H9 (cell line): Measurements from ENCODE around the gene SYCP2L. TPM values are rescaled to one million over a fixed set of nuclear protein-coding genes. Genes with fewer than 3 reads are reported as not detected.
A peak's percentile ranks its signal among the peaks of the same experiment; 100 is the strongest.

ENCODE experiments used
- DNase-seq: peaks from one replicate; pipeline ENCODE4 v3.0.0-alpha.2; 2017
- H2AFZ ChIP-seq: one replicate; pipeline ENCODE4 v1.6.1; 2013; ENCODE audit warnings: mild to moderate bottlenecking, low read length, control low read depth, moderate library complexity
- H2AK5ac ChIP-seq: 2 replicates; pipeline ENCODE4 v1.6.1; 2013; ENCODE audit warnings: low read length, control low read depth, mixed read lengths; ENCODE audit not compliant: insufficient read length
- H2BK120ac ChIP-seq: one replicate; pipeline ENCODE4 v1.6.1; 2013; ENCODE audit warnings: low read depth, mild to moderate bottlenecking, low read length, control low read depth, inconsistent platforms; ENCODE audit not compliant: poor library complexity, severe bottlenecking
- H2BK12ac ChIP-seq: 2 replicates; pipeline ENCODE4 v1.6.1; 2013; ENCODE audit warnings: low read length, control low read depth, mixed read lengths, low read depth; ENCODE audit not compliant: insufficient read length
- H2BK15ac ChIP-seq: 2 replicates; pipeline ENCODE4 v1.6.1; 2013; ENCODE audit warnings: low read depth, low read length, control low read depth
- H2BK20ac ChIP-seq: one replicate; pipeline ENCODE4 v1.6.1; 2013; ENCODE audit warnings: low read depth, mild to moderate bottlenecking, low read length, control low read depth, inconsistent platforms; ENCODE audit not compliant: poor library complexity, severe bottlenecking
- H2BK5ac ChIP-seq: 2 replicates; pipeline ENCODE4 v1.6.1; 2013; ENCODE audit warnings: low read length, control low read depth, mixed read lengths; ENCODE audit not compliant: insufficient read length
- H3K14ac ChIP-seq: 2 replicates; pipeline ENCODE4 v1.6.1; 2013; ENCODE audit warnings: low read length, control low read depth; ENCODE audit not compliant: insufficient read depth
- H3K18ac ChIP-seq: 2 replicates; pipeline ENCODE4 v1.6.1; 2013; ENCODE audit warnings: low read depth, mild to moderate bottlenecking, mixed read lengths, low read length, control low read depth; ENCODE audit not compliant: insufficient read length
- H3K23ac ChIP-seq: 2 replicates; pipeline ENCODE4 v1.6.1; 2013; ENCODE audit warnings: low read length, control low read depth, mixed read lengths, low read depth; ENCODE audit not compliant: insufficient read length
- H3K23me2 ChIP-seq: 2 replicates; pipeline ENCODE4 v1.6.1; 2013; ENCODE audit warnings: low read depth, mild to moderate bottlenecking, mixed read lengths, low read length, control low read depth; ENCODE audit not compliant: insufficient read length, poor library complexity, severe bottlenecking
- H3K27ac ChIP-seq: 2 replicates; pipeline ENCODE4 v1.5.1; 2013; ENCODE audit warnings: low read length, control low read depth, mixed read lengths, low read depth; ENCODE audit not compliant: insufficient read length
- H3K27me3 ChIP-seq: 2 replicates; pipeline ENCODE4 v1.6.1; 2013; ENCODE audit warnings: low read length, control low read depth, inconsistent platforms; ENCODE audit not compliant: insufficient read depth
- H3K4ac ChIP-seq: 2 replicates; pipeline ENCODE4 v1.6.1; 2013; ENCODE audit warnings: low read depth, mild to moderate bottlenecking, control low read depth, inconsistent platforms, low read length, moderate library complexity
- H3K4me1 ChIP-seq: 2 replicates; pipeline ENCODE4 v1.6.1; 2013; ENCODE audit warnings: low read length, control low read depth, inconsistent platforms; ENCODE audit not compliant: insufficient read depth
- H3K4me2 ChIP-seq: 2 replicates; pipeline ENCODE4 v1.6.1; 2013; ENCODE audit warnings: low read length, control low read depth, mixed read lengths; ENCODE audit not compliant: insufficient read length, insufficient read depth
- H3K56ac ChIP-seq: 2 replicates; pipeline ENCODE4 v1.6.1; 2013; ENCODE audit warnings: low read depth, mild to moderate bottlenecking, mixed read lengths, low read length, control low read depth; ENCODE audit not compliant: insufficient read length
- H3K79me1 ChIP-seq: 2 replicates; pipeline ENCODE4 v1.6.1; 2013; ENCODE audit warnings: low read depth, mild to moderate bottlenecking, moderate library complexity, low read length, control low read depth, inconsistent platforms; ENCODE audit not compliant: insufficient read depth, poor library complexity, severe bottlenecking
- H3K79me2 ChIP-seq: 2 replicates; pipeline ENCODE4 v1.6.1; 2013; ENCODE audit warnings: low read length, control low read depth, inconsistent platforms; ENCODE audit not compliant: insufficient read depth
- H3K9ac ChIP-seq: 2 replicates; pipeline ENCODE4 v1.6.1; 2013; ENCODE audit warnings: low read length, control low read depth, mixed read lengths; ENCODE audit not compliant: insufficient read length; ENCODE audit errors: extremely low read depth
- H3K9me3 ChIP-seq: one replicate; pipeline ENCODE4 v1.6.1; 2013; ENCODE audit warnings: low read depth, low read length, inconsistent platforms; ENCODE audit not compliant: control insufficient read depth
- H3T11ph ChIP-seq: one replicate; pipeline ENCODE4 v1.6.1; 2013; ENCODE audit warnings: mild to moderate bottlenecking, low read length, control low read depth, inconsistent platforms
- H4K20me1 ChIP-seq: one replicate; pipeline ENCODE4 v1.6.1; 2013; ENCODE audit not compliant: control insufficient read depth, insufficient read length, insufficient read depth
- H4K5ac ChIP-seq: 2 replicates; pipeline ENCODE4 v1.6.1; 2013; ENCODE audit warnings: low read depth, mild to moderate bottlenecking, mixed read lengths, low read length, control low read depth; ENCODE audit not compliant: insufficient read length
- H4K8ac ChIP-seq: replicated peaks from 2 replicates; pipeline ENCODE4 v1.6.1; 2013; ENCODE audit warnings: low read length, control low read depth, mixed read lengths, low read depth; ENCODE audit not compliant: insufficient read length
- H4K91ac ChIP-seq: 2 replicates; pipeline ENCODE4 v1.6.1; 2013; ENCODE audit warnings: low read depth, mild to moderate bottlenecking, moderate library complexity, mixed read lengths, low read length, control low read depth; ENCODE audit not compliant: insufficient read length
- H3K27ac Mint-ChIP-seq, 3 experiments: 2 replicates in 2 of 3; 3 replicates in 1 of 3; pipeline ENCODE4 v1.8.0; 2020 to 2021; ENCODE audit warnings: mixed read lengths in 3 of 3, mild to moderate bottlenecking in 1 of 3, moderate library complexity in 1 of 3
- H3K27me3 Mint-ChIP-seq: 2 replicates; pipeline ENCODE4 v1.8.0; 2021; ENCODE audit warnings: low read depth, mild to moderate bottlenecking, moderate library complexity, mixed read lengths
- H3K36me3 Mint-ChIP-seq, 3 experiments: 2 replicates in 2 of 3; 3 replicates in 1 of 3; pipeline ENCODE4 v1.8.0; 2020 to 2021; ENCODE audit warnings: low read depth in 3 of 3, mixed read lengths in 3 of 3; ENCODE audit not compliant: insufficient read depth in 1 of 3
- H3K4me1 Mint-ChIP-seq, 2 experiments: 2 replicates each; pipeline ENCODE4 v1.8.0; 2020; ENCODE audit warnings: mixed read lengths in 2 of 2
- H3K4me3 Mint-ChIP-seq, 2 experiments: 2 replicates in 1 of 2; 3 replicates in 1 of 2; pipeline ENCODE4 v1.8.0; 2020 to 2021; ENCODE audit warnings: mild to moderate bottlenecking in 2 of 2, mixed read lengths in 2 of 2, moderate library complexity in 1 of 2
- H3K9me3 Mint-ChIP-seq, 2 experiments: 2 replicates in 1 of 2; 3 replicates in 1 of 2; pipeline ENCODE4 v1.8.0; 2020; ENCODE audit warnings: mild to moderate bottlenecking in 2 of 2, mixed read lengths in 2 of 2, moderate library complexity in 1 of 2
- WGBS: extraction: QIAGEN DNeasy Blood & Tissue Kit; methylation state at CpG from one replicate; pipeline ENCODE4 v1.1.7; 2013; ENCODE audit warnings: missing lambda C conversion rate, low lambda C conversion rate, mixed read lengths; ENCODE audit not compliant: insufficient read length; ENCODE audit errors: extremely low coverage; 5-methylcytosine and 5-hydroxymethylcytosine counted together
- total RNA-seq: library from RNA; stranded (reverse); gene quantifications from 2 replicates; pipeline ENCODE4 v1.2.1, GENCODE V29; 2021
- TF ChIP-seq, protein P1 (sequence below): fragments of 200-600 bp; sonication (generic); conservative IDR thresholded peaks from 3 replicates; pipeline ENCODE4 v1.8.0; 2021; ENCODE audit warnings: antibody characterized with exemption, mild to moderate bottlenecking

The SYCP2L gene
- total RNA-seq, 1 experiment from 2014 or later, result 3.5 TPM

GRCh38 chr6:11006061-11006460 lies 119.2 kb downstream of the SYCP2L start:
- Histone ChIP-seq H2AK5ac (no peak overlapping the region), H2BK20ac (no peak overlapping the region), H2AFZ (no peak overlapping the region), H4K5ac (no peak overlapping the region), H3K23ac (no peak overlapping the region), H3K4ac (no peak overlapping the region), H2BK5ac (no peak overlapping the region), H3K4me2 (no peak overlapping the region), H3K79me1 (no peaks in the 10 kb centered on the region), H4K8ac (no peak overlapping the region), H3K9ac (peak overlapping the region; percentile 28), H4K20me1 (no peaks in the 10 kb centered on the region), H3K27ac (no peak overlapping the region), H3K14ac (no peak overlapping the region), H2BK15ac (no peak overlapping the region), H3K27me3 (no peaks in the 10 kb centered on the region), H3K18ac (no peak overlapping the region), H2BK12ac (no peak overlapping the region), H3T11ph (no peak overlapping the region), H2BK120ac (no peak overlapping the region), H3K79me2 (no peaks in the 10 kb centered on the region), H3K23me2 (no peaks in the 10 kb centered on the region), H3K4me1 (no peaks in the 10 kb centered on the region; the same call in 1 of the 2 replicates), H3K56ac (no peak overlapping the region), H4K91ac (no peak overlapping the region), H3K9me3 (no peaks in the 10 kb centered on the region)
- Mint-ChIP-seq H3K27me3 (no peaks in the 10 kb centered on the region; the same call in 1 of the 2 replicates), H3K27ac (no peak overlapping the region), H3K4me1 (peaks cover 11% of the 10 kb centered on the region in 2 experiments), H3K9me3 (no peaks in the 10 kb centered on the region), H3K4me3 (no peak overlapping the region), H3K36me3 (no peaks in the 10 kb centered on the region)
- no CpG with 5 or more reads among the region's 4 CpGs for WGBS
- TF ChIP-seq, protein P1, sequence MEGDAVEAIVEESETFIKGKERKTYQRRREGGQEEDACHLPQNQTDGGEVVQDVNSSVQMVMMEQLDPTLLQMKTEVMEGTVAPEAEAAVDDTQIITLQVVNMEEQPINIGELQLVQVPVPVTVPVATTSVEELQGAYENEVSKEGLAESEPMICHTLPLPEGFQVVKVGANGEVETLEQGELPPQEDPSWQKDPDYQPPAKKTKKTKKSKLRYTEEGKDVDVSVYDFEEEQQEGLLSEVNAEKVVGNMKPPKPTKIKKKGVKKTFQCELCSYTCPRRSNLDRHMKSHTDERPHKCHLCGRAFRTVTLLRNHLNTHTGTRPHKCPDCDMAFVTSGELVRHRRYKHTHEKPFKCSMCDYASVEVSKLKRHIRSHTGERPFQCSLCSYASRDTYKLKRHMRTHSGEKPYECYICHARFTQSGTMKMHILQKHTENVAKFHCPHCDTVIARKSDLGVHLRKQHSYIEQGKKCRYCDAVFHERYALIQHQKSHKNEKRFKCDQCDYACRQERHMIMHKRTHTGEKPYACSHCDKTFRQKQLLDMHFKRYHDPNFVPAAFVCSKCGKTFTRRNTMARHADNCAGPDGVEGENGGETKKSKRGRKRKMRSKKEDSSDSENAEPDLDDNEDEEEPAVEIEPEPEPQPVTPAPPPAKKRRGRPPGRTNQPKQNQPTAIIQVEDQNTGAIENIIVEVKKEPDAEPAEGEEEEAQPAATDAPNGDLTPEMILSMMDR, result no peak
- DNase-seq, result no peak
